HUES48 (cell line): ENCODE data around the gene CPNE5.
A peak's percentile ranks its signal among the peaks of the same experiment; 100 is the strongest.

ENCODE experiments used
- H3K27ac ChIP-seq: one replicate; pipeline ENCODE4 v1.7.0; 2013; ENCODE audit warnings: low read depth, low read length, inconsistent platforms
- H3K27me3 ChIP-seq: 2 replicates; pipeline ENCODE4 v1.6.1; 2013; ENCODE audit warnings: mild to moderate bottlenecking, low read length; ENCODE audit not compliant: control insufficient read depth, insufficient read depth
- H3K36me3 ChIP-seq: 2 replicates; pipeline ENCODE4 v1.6.1; 2013; ENCODE audit warnings: low read length; ENCODE audit not compliant: control insufficient read depth, insufficient read depth
- H3K4me1 ChIP-seq: 2 replicates; pipeline ENCODE4 v1.6.1; 2013; ENCODE audit warnings: mild to moderate bottlenecking, low read length; ENCODE audit not compliant: control insufficient read depth, insufficient read depth
- H3K4me3 ChIP-seq: 2 replicates; pipeline ENCODE4 v1.5.1; 2013; ENCODE audit warnings: mild to moderate bottlenecking, low read depth, low read length
- H3K9ac ChIP-seq: 2 replicates; pipeline ENCODE4 v1.6.1; 2013; ENCODE audit warnings: mild to moderate bottlenecking, low read depth, low read length, moderate library complexity
- H3K9me3 ChIP-seq: 2 replicates; pipeline ENCODE4 v1.6.1; 2013; ENCODE audit warnings: low read length; ENCODE audit not compliant: control insufficient read depth, insufficient read depth

Gene CPNE5

GRCh38 chr6:36844232-36845170 lies 5.3 kb upstream of the CPNE5 start:
- Histone ChIP-seq H3K4me1 (peaks cover 15% of the 10 kb centered on the region), H3K4me3 (no peak overlapping the region), H3K36me3 (no peaks in the 10 kb centered on the region), H3K27me3 (peaks cover 32% of the 10 kb centered on the region), H3K27ac (no peak overlapping the region), H3K9ac (no peak overlapping the region), H3K9me3 (no peaks in the 10 kb centered on the region)

DNA sequence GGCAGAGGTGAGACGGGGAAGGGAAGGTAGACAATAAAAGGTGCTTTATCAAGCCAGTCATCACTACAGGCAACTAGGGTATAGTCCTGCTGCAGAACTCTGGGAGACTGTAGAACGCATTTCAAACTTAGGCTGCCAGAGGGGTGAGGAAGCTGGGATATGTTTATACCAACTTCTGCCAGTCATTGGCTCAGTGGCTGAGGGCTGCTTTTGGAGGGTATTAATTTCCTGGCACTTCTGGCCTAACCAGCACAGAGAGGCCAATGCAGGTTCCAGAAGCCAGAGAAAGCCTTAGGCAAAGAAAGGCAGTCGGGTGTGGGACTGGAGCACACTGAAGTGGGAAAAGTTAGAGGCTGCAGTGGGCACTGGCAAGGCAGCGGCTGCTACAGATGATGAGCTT lies 3.9 kb upstream of the CPNE5 start:
- Histone ChIP-seq H3K9ac (no peak overlapping the region), H3K36me3 (no peaks in the 10 kb centered on the region), H3K9me3 (no peaks in the 10 kb centered on the region), H3K27ac (no peak overlapping the region), H3K4me1 (peaks cover 2% of the 10 kb centered on the region), H3K27me3 (peaks cover 41% of the 10 kb centered on the region), H3K4me3 (no peak overlapping the region)

DNA sequence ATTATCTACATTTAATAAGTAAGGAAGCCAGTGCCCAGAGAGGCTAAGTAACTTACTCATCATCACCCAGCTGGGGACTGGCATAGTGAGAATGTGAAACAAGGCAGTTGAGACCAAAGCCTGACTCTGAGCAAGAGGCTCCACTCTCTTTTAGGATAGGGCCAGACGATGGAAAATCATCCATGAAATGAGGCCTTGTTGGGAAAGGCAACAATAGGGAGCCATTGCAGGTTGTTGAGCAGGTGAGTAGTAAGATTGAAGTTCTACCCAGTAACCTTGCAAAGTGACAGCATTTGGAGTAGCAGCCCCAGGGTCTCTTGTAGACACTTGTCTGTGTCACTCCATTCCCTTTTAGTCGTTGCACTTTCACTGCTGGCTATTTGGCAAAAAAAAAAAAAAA lies 2.5 kb upstream of the CPNE5 start:
- no peak overlapping the region for H3K27ac ChIP-seq
- H3K27me3 ChIP-seq = peaks cover 50% of the 10 kb centered on the region
- no peak overlapping the region for H3K4me3 ChIP-seq
- no peaks in the 10 kb centered on the region for H3K9me3 ChIP-seq
- H3K4me1 ChIP-seq = no peaks in the 10 kb centered on the region
- no peak overlapping the region for H3K9ac ChIP-seq
- H3K36me3 ChIP-seq = no peaks in the 10 kb centered on the region

DNA sequence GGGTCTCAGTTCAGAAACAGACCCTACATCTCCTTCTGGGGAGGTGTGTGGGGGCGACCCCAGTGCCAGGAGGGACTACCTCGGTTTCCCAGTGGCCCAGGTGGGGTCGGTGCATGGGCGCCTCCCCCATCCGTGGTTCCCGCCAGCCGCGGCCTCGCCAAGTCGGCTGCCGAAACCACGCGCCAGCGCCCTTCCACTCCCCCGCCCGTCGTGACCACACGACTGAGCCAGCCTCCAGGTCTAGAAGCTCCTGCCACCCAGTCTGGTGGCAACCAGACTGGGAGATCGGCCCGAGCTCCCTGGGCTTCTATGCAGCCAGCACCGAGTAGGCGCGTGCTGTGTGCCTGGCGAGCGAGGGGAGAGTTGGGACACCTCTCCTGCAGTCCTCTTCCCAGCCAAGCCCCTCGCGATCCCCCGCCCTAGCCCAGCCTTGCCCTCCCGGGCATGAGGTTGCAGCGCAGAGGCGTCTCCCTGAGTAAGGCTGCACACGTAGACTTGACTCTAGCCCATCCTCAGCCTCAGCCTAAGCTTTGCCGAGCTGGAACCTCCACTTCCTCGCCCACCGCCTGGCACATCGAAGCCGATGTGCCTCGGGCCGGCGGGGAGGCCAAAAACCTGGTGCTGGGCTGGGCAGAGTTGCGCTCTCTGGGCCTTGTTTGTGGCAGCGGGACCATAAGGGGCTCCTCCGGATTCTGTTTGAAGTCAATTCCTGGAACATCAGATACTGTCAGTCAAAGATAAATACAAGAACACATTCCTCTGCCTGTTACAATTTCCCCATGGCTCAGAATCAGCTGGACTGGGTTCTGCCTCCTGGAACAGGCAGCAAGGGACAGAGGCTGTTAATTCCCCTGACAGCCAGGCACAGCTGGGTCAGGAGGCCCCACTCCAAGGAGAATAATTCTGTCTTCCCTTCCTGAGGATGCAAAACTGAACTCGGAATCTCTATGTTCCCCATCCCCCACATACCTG lies 1.5 kb upstream of the CPNE5 start:
- Histone ChIP-seq H3K27ac (no peak overlapping the region), H3K9ac (no peak overlapping the region), H3K36me3 (no peaks in the 10 kb centered on the region), H3K4me1 (no peaks in the 10 kb centered on the region), H3K27me3 (peaks cover 60% of the 10 kb centered on the region), H3K4me3 (peak overlapping the region; percentile 68), H3K9me3 (no peaks in the 10 kb centered on the region)

GRCh38 chr6:36839749-36840431 lies 646 bp upstream of the CPNE5 start:
- Histone ChIP-seq H3K4me3 (peak overlapping the region; percentile 68), H3K27me3 (peaks cover 64% of the 10 kb centered on the region), H3K4me1 (peaks cover 3% of the 10 kb centered on the region; the same call in 1 of the 2 replicates), H3K9me3 (no peaks in the 10 kb centered on the region), H3K36me3 (no peaks in the 10 kb centered on the region), H3K9ac (no peak overlapping the region), H3K27ac (no peak overlapping the region)

DNA sequence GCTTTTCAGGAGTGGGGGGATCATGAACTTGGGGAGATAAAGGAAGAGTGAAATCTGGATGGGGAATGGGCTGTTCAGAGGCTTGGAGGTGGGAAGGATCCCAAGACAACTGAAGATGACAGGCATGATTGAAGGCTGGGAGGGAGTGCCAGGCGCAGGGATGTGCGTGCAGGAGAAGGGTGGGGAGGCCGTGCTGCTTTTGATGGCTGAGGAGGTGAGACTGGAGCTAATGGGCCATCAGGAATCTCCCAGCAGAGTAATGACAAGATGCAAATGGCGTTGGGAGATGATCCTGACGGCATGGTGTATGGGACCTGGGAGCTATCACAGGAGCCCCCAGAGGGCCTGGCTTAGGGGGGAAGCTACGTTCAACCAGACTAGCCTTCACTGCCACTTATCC lies 1.6 kb downstream of the CPNE5 start:
- Histone ChIP-seq H3K4me3 (no peak overlapping the region), H3K27ac (no peak overlapping the region), H3K9me3 (no peaks in the 10 kb centered on the region), H3K27me3 (peaks cover 64% of the 10 kb centered on the region), H3K36me3 (no peaks in the 10 kb centered on the region), H3K9ac (no peak overlapping the region), H3K4me1 (peaks cover 6% of the 10 kb centered on the region; the same call in 1 of the 2 replicates)

DNA sequence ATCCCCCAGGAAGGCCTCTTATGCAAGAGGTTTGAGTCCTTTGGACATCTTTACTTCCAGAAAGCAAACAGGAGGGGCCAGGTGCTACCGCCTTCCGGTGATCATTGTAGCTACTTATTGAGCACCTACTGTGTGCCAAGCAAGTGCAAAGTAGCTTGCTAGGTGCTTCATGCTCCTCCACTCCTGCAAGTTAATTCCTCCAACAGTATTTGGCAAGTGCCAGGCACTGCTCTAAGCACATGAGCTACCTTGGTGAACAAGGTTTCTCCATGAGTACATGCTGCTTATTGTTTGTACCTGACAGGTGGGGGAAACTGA lies 2.3 kb downstream of the CPNE5 start:
- no peak overlapping the region for H3K9ac ChIP-seq
- H3K9me3 ChIP-seq = no peaks in the 10 kb centered on the region
- peaks cover 62% of the 10 kb centered on the region for H3K27me3 ChIP-seq
- H3K4me1 ChIP-seq = peaks cover 6% of the 10 kb centered on the region; the same call in 1 of the 2 replicates
- no peak overlapping the region for H3K4me3 ChIP-seq
- no peak overlapping the region for H3K27ac ChIP-seq
- H3K36me3 ChIP-seq = no peaks in the 10 kb centered on the region

GRCh38 chr6:36836111-36837021 lies 2.9 kb downstream of the CPNE5 start:
- H3K27me3 ChIP-seq = peaks cover 56% of the 10 kb centered on the region
- no peak overlapping the region for H3K9ac ChIP-seq
- H3K36me3 ChIP-seq = no peaks in the 10 kb centered on the region
- no peak overlapping the region for H3K27ac ChIP-seq
- H3K4me3 ChIP-seq = no peak overlapping the region
- no peaks in the 10 kb centered on the region for H3K9me3 ChIP-seq
- peaks cover 6% of the 10 kb centered on the region; the same call in 1 of the 2 replicates for H3K4me1 ChIP-seq

GRCh38 chr6:36834576-36835341 lies 4.5 kb downstream of the CPNE5 start:
- Histone ChIP-seq H3K4me1 (peaks cover 6% of the 10 kb centered on the region; the same call in 1 of the 2 replicates), H3K9me3 (no peaks in the 10 kb centered on the region), H3K9ac (no peak overlapping the region), H3K27ac (no peak overlapping the region), H3K36me3 (no peaks in the 10 kb centered on the region), H3K4me3 (peak overlapping the region; percentile 28; the same call in 1 of the 2 replicates), H3K27me3 (peaks cover 40% of the 10 kb centered on the region)
